ENCODE measurements around the gene ZNF582.
A peak's percentile ranks its signal among the peaks of the same experiment; 100 is the strongest.

Gene ZNF582

GRCh38 chr19:56393119-56394012, at the start of gene ZNF582:
Gene ZNF582 (minus strand): TSS chr19:56393534. CDS start chr19:56391752, 1,782 bp downstream.
- DNase-seq (ENCODE audit: low read depth), result peak; percentile 95

GRCh38 chr19:56441206-56441792, 48.0 kb upstream of the ZNF582 start:
- no peak for DNase-seq (ENCODE audit: low read depth)

GRCh38 chr19:56423985-56424353, 30.6 kb upstream of the ZNF582 start:
- peak; percentile 5 for DNase-seq (ENCODE audit: low read depth)

- peak; percentile 23 for DNase-seq (ENCODE audit: low read depth)
These were observed 30.1 kb upstream of the ZNF582 start for GRCh38 chr19:56423276-56423984.

GRCh38 chr19:56405062-56405461, 11.7 kb upstream of the ZNF582 start:
- peak; percentile 16 for DNase-seq (ENCODE audit: low read depth)

- no peak for DNase-seq (ENCODE audit: low read depth)
These were observed 11.3 kb upstream of the ZNF582 start for GRCh38 chr19:56404705-56405056.

GRCh38 chr19:56403764-56404704, 10.7 kb upstream of the ZNF582 start, which contains the start of gene ZNF583:
Gene ZNF583 (plus strand): TSS chr19:56404332. CDS start chr19:56407115, 2,783 bp downstream.
- peak; percentile 95 for DNase-seq (ENCODE audit: low read depth)

- peak; percentile 25 for DNase-seq (ENCODE audit: low read depth)
These were observed 9.9 kb upstream of the ZNF582 start for GRCh38 chr19:56403261-56403660.

GRCh38 chr19:56400485-56400884, 7.2 kb upstream of the ZNF582 start:
- DNase-seq (ENCODE audit: low read depth), result no peak

GRCh38 chr19:56398809-56399208, 5.5 kb upstream of the ZNF582 start:
- no peak for DNase-seq (ENCODE audit: low read depth)

GRCh38 chr19:56383826-56384605, 9.3 kb downstream of the ZNF582 start:
- no peak for DNase-seq (ENCODE audit: low read depth)

- DNase-seq (ENCODE audit: low read depth), result peak; percentile 30
These were observed 16.0 kb downstream of the ZNF582 start for GRCh38 chr19:56377105-56377924.

- DNase-seq (ENCODE audit: low read depth), result no peak
These were observed 21.1 kb downstream of the ZNF582 start for GRCh38 chr19:56372281-56372680.

- no peak for DNase-seq (ENCODE audit: low read depth)
These were observed 23.3 kb downstream of the ZNF582 start for GRCh38 chr19:56369886-56370676.

GRCh38 chr19:56367829-56368711, 25.3 kb downstream of the ZNF582 start:
- DNase-seq (ENCODE audit: low read depth), result peak; percentile 97

- DNase-seq (ENCODE audit: low read depth), result no peak
These were observed 32.5 kb downstream of the ZNF582 start for GRCh38 chr19:56360841-56361240.

- DNase-seq (ENCODE audit: low read depth), result peak; percentile 10
These were observed 36.4 kb downstream of the ZNF582 start for GRCh38 chr19:56356944-56357343.

GRCh38 chr19:56355517-56355916, 37.8 kb downstream of the ZNF582 start:
- DNase-seq (ENCODE audit: low read depth), result no peak

Data from amniotic epithelial cell (primary cell).